ENCODE data around the gene EFEMP1.

- TF ChIP-seq CTCF (IDR thresholded peaks at IDR 0.05) (no peak), POLR2A (IDR thresholded peaks at IDR 0.05) (no peak)
These were observed 66.6 kb downstream of the EFEMP1 start for GRCh38 chr2:55856936-55857335.
